Mammary epithelial cell (primary cell): ENCODE results near the gene MOGAT2.

Source experiments
- CTCF ChIP-seq, 2 donors: IDR thresholded peaks in 1 of 2; conservative IDR thresholded peaks in 1 of 2; 2 replicates each; pipeline ENCODE4 v1.5.1; 2011 to 2012; ENCODE audit warnings: inconsistent platforms in 2 of 2, low read length in 2 of 2, mild to moderate bottlenecking in 2 of 2, control low read depth in 1 of 2, low read depth in 1 of 2; ENCODE audit not compliant: insufficient read depth in 1 of 2; ENCODE audit errors: extremely low read depth in 1 of 2
- EZH2 ChIP-seq: IDR thresholded peaks from 2 replicates; pipeline ENCODE4 v1.6.1; 2012; ENCODE audit warnings: low read length, inconsistent platforms, borderline replicate concordance

GRCh38 chr11:75768909-75769771 is 51.5 kb downstream of the MOGAT2 start:
- TF ChIP-seq CTCF (conservative IDR thresholded peaks at IDR 0.05 in 1 of 2, IDR thresholded peaks at IDR 0.05 in 1 of 2; ENCODE audit: extremely low read depth in 1 of 2, insufficient read depth in 1 of 2, low read depth in 1 of 2, low read length in 2 of 2), result no peak
- TF ChIP-seq EZH2, result no peak
